Activated T-cell treated with anti-CD3 and anti-CD28 coated beads for 48 hours (primary cell): ENCODE data around the gene IL2RA.
"Not testable (repeated sequence)": the region's sequence is repeated elsewhere in the genome, so short reads cannot be mapped to it uniquely, and the experiment has no call there.

Experiments
- DNase-seq: peaks from one replicate; pipeline ENCODE4 v3.0.0-alpha.2; 2020; ENCODE audit warnings: low read depth

IL2RA gene

GRCh38 chr10:6013413-6014192 is 48.6 kb downstream of the IL2RA start:
- DNase-seq: no peak

- DNase-seq: no peak
Observed at GRCh38 chr10:6012121-6012905, 49.9 kb downstream of the IL2RA start.

GRCh38 chr10:6011558-6011957 is 50.6 kb downstream of the IL2RA start:
- no peak for DNase-seq

DNA sequence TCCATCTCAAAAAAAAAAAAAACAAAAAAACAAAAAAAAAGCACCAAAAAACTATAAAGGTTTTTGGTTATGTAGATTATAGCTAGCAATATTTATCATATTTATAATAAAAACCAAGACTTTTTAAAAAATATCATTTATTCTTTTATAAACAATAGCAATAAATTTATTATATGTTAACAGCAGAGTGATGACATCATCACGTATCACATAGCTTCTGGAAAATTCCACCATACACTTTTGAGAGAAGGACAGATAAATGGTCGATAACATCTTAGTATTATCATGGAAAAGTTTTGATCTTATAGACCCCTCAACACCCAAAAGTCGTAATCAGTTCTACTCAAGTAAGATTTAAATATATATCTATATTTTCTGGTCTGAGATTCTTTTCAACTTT is 51.6 kb downstream of the IL2RA start:
- no peak for DNase-seq

DNA sequence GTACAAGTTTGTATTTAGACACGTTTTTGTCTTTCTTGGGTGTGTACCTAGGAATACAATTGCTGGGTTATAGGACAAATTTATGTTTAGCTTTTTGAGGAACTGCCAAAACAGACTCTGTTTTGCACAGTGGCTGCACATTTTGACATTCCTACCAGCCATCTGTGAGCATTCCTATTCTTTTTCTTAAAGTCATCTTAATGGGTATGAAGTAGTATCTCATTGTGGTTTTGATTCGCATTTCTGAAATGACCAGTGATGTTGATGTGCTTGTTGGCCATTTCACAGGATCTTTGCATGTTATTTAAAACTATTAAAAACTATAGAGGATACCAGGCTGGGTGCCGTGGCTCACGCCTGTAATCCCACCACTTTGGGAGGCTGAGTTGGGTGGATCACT is 52.2 kb downstream of the IL2RA start:
- DNase-seq: no peak

- DNase-seq: no peak
Observed at GRCh38 chr10:6009150-6009549, 53.0 kb downstream of the IL2RA start.

DNA sequence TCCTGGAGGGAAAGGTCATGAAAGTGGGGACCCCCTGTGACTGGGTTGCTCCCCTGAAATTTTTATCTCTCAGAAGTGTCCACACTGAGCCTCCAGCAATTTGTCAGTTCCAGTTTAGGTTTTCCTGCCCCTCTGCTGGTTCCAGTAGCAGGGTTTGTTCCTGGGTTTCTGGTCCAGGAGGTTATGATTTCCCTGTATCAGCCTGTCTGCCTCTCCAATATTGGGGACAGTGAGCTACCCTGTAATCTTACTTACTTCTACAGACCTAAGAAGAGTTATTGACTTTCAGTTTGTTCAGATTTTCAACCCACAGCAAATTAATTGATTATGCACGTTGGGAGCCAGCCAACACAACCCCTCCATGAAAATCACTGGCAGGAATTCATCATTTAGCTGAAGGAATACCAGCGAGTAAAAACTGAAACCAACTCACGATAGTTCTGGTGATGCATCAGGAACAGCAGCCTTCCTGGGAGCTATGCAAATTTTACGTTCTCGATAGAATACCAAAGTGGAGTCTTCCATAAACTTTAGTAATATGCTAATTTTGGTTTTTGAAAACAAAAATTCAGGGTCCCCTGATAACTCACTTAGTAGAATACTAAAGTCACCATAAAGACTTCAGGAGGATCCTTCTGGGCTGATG is 53.5 kb downstream of the IL2RA start:
- DNase-seq: no peak

GRCh38 chr10:6006991-6007390 is 55.2 kb downstream of the IL2RA start:
- no peak for DNase-seq

DNA sequence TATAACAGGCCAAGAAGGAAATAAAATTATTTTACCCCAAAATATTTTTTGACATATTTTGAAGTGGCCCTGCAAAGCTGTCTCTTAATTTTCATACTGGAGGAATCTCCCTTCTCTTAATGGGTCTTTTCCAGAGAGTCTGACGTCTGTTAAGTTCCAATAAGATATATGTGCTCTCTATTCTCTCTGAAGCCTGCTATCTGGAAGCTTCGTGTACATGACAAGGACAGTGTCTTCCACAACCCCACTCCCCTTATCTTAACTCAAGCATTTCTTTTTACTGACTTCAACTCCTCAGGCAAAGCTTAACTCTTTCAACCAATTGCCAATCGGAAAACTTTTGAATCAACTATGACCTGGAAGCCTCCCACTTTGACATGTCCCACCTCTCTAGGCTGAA is 55.6 kb downstream of the IL2RA start:
- no peak for DNase-seq

GRCh38 chr10:6005856-6006395 is 56.2 kb downstream of the IL2RA start:
- DNase-seq: no peak

GRCh38 chr10:6005161-6005804 is 56.9 kb downstream of the IL2RA start:
- DNase-seq: not testable (repeated sequence)

DNA sequence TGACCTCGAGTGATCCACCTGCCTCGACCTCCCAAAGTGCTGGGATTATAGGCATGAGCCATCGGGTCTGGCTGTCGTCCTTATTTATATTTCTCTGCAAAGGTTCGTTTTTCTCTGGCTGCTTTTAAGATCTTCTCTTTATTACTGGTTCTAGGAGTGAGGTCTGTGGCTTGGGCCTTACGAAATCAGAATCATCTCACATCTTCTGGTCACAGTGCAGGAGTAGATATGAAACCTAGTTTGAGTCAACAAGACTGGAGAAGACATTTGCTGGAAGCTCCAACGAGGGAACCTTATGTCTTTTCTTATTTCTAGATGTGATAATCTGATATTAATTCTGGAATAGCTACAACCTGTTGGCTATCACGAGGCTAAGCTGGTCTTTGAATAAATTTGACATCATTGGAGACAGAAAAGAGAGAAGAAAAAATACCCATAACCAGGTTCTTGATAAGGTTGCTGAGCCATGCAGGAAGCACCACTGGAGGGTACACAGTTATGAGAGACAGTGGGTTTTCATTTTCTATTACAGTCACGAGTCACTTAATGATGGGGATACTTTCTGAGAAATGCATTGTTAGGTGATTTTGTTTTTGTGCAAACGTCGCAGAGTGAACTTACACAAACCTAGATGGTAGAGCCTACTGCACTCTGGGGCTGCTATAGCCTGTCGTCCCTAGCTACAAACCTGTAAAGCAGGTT is 59.2 kb downstream of the IL2RA start:
- DNase-seq: no peak

DNA sequence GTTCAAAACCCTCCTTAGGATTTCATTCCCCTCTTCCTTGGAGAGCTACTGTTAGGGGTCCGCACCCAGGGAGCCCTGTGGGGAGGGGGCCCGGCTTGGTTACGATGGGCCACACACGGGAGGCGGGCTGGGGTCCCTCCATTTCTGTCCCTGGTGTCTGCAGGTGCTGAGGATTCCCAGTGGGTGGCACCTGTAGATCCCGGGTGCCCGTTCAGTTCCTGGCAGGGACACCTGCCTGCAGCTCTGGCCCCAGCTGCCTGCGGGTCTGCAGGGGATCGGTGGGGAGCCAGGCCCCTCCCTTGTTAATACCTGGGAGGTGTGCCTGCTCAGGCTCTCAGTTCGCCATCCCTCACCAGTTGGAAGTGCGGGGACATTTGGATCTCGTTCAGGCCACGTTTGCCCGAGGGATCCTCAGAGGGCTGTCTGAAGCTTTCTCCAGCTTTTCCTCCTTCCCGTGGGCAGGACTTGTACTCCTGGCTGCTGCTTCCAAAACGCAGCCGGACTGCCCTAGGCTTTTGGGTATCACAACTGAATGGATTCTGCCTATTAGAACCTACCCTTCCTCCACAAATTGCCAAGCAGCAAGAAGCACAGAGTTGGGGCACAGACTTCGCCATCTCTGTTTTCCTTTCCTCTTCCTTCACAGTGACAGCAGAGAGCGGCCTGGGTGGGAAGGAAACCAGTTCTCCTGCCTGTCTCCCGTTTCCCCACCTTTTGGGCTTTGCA is 62.6 kb downstream of the IL2RA start:
- no peak for DNase-seq

GRCh38 chr10:5996696-5997095 is 65.5 kb downstream of the IL2RA start:
- no peak for DNase-seq

DNA sequence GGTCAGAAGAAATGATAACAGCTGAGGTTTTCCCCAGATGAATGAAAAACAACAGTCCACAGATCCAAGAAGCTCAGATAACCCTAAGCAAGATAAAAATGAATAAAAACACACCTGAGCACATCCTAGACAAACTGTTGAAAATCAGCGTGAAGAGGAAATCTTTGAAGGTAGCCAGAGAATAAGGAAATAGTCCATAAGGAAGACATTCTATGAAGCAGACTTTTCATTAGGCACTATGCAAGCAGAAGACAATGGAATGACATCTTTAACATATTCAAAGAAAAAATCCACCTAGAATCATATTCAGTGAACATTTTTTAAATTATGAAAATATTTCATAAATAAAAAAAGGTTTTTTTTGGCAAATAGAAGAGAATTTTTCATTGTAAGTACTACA is 69.8 kb downstream of the IL2RA start:
- DNase-seq: no peak

- DNase-seq: no peak
Observed at GRCh38 chr10:5991708-5992107, 70.5 kb downstream of the IL2RA start.

GRCh38 chr10:5989756-5990155 is 72.4 kb downstream of the IL2RA start:
- no peak for DNase-seq

DNA sequence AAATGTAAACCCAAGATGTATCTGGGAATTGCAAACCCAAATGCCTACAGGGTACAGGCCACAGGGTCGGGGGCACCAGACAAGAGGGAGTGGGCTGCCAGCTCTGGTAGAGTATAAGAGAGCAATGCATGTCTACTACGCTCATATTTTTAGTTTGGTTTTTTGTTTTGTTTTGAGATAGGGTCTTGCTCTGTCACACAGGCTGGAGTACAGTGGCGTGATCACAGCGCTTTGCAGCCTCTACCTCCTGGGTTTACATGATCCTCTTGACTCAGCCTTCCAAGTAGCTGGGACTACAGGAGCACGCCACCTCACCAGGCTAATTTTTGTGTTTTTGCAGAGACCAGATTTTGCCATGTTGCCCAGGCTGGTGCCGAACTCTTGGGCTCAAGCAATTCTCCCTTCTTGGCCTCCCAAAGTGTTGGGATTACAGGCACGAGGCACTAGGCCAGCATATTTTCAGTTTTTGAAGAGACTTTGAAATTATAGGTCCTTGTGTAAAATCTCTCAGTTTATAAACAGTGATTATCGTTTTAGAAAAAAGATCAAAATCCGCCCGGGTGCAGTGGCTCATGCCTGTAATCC is 73.7 kb downstream of the IL2RA start:
- DNase-seq: no peak

DNA sequence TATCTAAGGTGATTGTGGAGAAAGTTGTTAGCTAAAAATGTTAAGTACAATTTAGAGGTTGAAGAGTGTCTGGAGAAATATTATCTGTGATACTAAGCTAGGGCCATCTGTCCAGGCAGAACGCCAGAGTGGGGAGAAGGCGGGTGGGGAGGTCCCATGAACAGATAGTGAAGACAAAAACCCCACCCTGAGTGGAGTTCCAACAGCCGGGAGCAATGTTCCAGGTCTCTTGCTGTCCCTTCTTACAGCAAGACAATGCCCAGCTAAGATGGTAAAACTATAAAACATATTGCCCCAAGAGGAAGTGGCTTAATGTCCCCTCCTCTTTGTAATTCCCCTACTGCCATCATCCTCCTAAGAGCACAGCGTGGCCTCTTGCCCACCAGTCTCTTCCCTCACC is 74.4 kb downstream of the IL2RA start:
- DNase-seq: no peak

GRCh38 chr10:5985029-5985428 is 77.1 kb downstream of the IL2RA start:
- no peak for DNase-seq

GRCh38 chr10:5983774-5984173 is 78.4 kb downstream of the IL2RA start:
- DNase-seq: no peak
